Measurements from ENCODE around the gene FAM114A1. TPM values are rescaled to one million over a fixed set of nuclear protein-coding genes. Genes with fewer than 3 reads are reported as not detected.
"Not testable (repeated sequence)": the region's sequence is repeated elsewhere in the genome, so short reads cannot be mapped to it uniquely, and the experiment has no call there.

Gene FAM114A1
- total RNA-seq, 2 experiments from 2014 or later = not detected

GRCh38 chr4:38958453-38959190, 91.0 kb downstream of the FAM114A1 start:
- no peak for TF ChIP-seq CTCF (IDR thresholded peaks at IDR 0.05)
- H3K4me1 ChIP-seq (ENCODE audit: insufficient read depth, low read length) = no peaks in the 10 kb centered on the region
- H3K4me3 ChIP-seq (ENCODE audit: low read length) = no peak overlapping the region
- no peaks in the 10 kb centered on the region for H3K9me3 ChIP-seq (ENCODE audit: control insufficient read depth in 1 of 2, insufficient read depth in 1 of 2, low read length in 2 of 2)
- H3K27ac ChIP-seq (ENCODE audit: low read depth in 1 of 2, low read length in 2 of 2) = no peak overlapping the region
- ATAC-seq (ENCODE audit: poor library complexity) = peak; percentile 37
- no peaks in the 10 kb centered on the region for H3K36me3 ChIP-seq (ENCODE audit: insufficient read depth, low read length)
- peaks cover 5% of the 10 kb centered on the region for H3K9me3 Mint-ChIP-seq
- H3K4me1 Mint-ChIP-seq (ENCODE audit: low read depth) = peaks cover 17% of the 10 kb centered on the region
- no peaks in the 10 kb centered on the region for H3K27me3 ChIP-seq (ENCODE audit: control insufficient read depth in 1 of 2, insufficient read depth in 2 of 2, low read length in 2 of 2)
- intact Hi-C loops (cut with DNase I, micrococcal nuclease) = no loop called here
- no peaks in the 10 kb centered on the region for H3K27me3 Mint-ChIP-seq
- H3K27ac Mint-ChIP-seq = no peak overlapping the region
- DNase-seq = peak in 1 of 14 experiments; percentile 22
- no peak overlapping the region for H3K4me3 Mint-ChIP-seq
- ChIA-PET POLR2A (interaction anchor here (0.8 to 1.7 kb wide), 2 partner anchors 9 to 85 kb away, joined by 3 to 8 read pairs; no protein-coding TSS in a partner anchor), CTCF (no interaction called here)
- H3K36me3 Mint-ChIP-seq (ENCODE audit: low read depth) = no peaks in the 10 kb centered on the region

GRCh38 chr4:38959248-38959647, 91.6 kb downstream of the FAM114A1 start:
- not testable (repeated sequence) for ATAC-seq (ENCODE audit: poor library complexity); H3K27ac Mint-ChIP-seq

GRCh38 chr4:38964942-38965775, 97.6 kb downstream of the FAM114A1 start:
- intact Hi-C loops (cut with DNase I, micrococcal nuclease) = no loop called here
- POLR2A ChIA-PET = interaction anchor here (0.9 kb wide), 1 partner anchor 20 kb away, joined by 3 read pairs; no protein-coding TSS in a partner anchor

More at GRCh38 chr4:38959248-38959647, 91.6 kb downstream of the FAM114A1 start:
- H3K36me3 ChIP-seq (ENCODE audit: insufficient read depth, low read length); H3K27me3 ChIP-seq (ENCODE audit: control insufficient read depth in 1 of 2, insufficient read depth in 2 of 2, low read length in 2 of 2); H3K4me3 ChIP-seq (ENCODE audit: low read length); H3K4me1 ChIP-seq (ENCODE audit: insufficient read depth, low read length); DNase-seq; CTCF ChIA-PET; H3K9me3 ChIP-seq (ENCODE audit: control insufficient read depth in 1 of 2, insufficient read depth in 1 of 2, low read length in 2 of 2); H3K4me3 Mint-ChIP-seq; H3K36me3 Mint-ChIP-seq (ENCODE audit: low read depth); intact Hi-C loops (cut with DNase I, micrococcal nuclease); H3K9me3 Mint-ChIP-seq; H3K27me3 Mint-ChIP-seq; H3K27ac ChIP-seq (ENCODE audit: low read depth in 1 of 2, low read length in 2 of 2): not testable (repeated sequence)
- POLR2A ChIA-PET = interaction anchor here (1.7 kb wide), 1 partner anchor 10 kb away, joined by 8 read pairs; no protein-coding TSS in a partner anchor
- H3K4me1 Mint-ChIP-seq (ENCODE audit: low read depth) = peaks cover 17% of the 10 kb centered on the region

More at GRCh38 chr4:38964942-38965775, 97.6 kb downstream of the FAM114A1 start:
- H3K4me1 Mint-ChIP-seq (ENCODE audit: low read depth) = peaks cover 7% of the 10 kb centered on the region
- peaks cover 5% of the 10 kb centered on the region for H3K9me3 Mint-ChIP-seq
- TF ChIP-seq CTCF (IDR thresholded peaks at IDR 0.05) = no peak
- no peak for DNase-seq
- Histone ChIP-seq H3K27me3 (ENCODE audit: control insufficient read depth in 1 of 2, insufficient read depth in 2 of 2, low read length in 2 of 2) (no peaks in the 10 kb centered on the region), H3K36me3 (ENCODE audit: insufficient read depth, low read length) (peaks cover 28% of the 10 kb centered on the region), H3K27ac (ENCODE audit: low read depth in 1 of 2, low read length in 2 of 2) (no peak overlapping the region), H3K4me3 (ENCODE audit: low read length) (no peak overlapping the region), H3K9me3 (ENCODE audit: control insufficient read depth in 1 of 2, insufficient read depth in 1 of 2, low read length in 2 of 2) (no peaks in the 10 kb centered on the region), H3K4me1 (ENCODE audit: insufficient read depth, low read length) (no peaks in the 10 kb centered on the region)
- no peaks in the 10 kb centered on the region for H3K27me3 Mint-ChIP-seq
- peaks cover 46% of the 10 kb centered on the region for H3K36me3 Mint-ChIP-seq (ENCODE audit: low read depth)
- no peak for ATAC-seq (ENCODE audit: poor library complexity)
- peak overlapping the region; percentile 22 for H3K27ac Mint-ChIP-seq
- CTCF ChIA-PET = no interaction called here
- H3K4me3 Mint-ChIP-seq = no peak overlapping the region

Measured in CD4-positive, alpha-beta T cell (primary cell).